Coronary artery (tissue), 2 donors: Measurements from ENCODE around the gene NAPA.

Experiments
- DNase-seq: peaks from one replicate; pipeline ENCODE4 v3.0.0-alpha.2; 2017; ENCODE audit warnings: low spot score
- H3K27ac ChIP-seq, 2 donors: fragments of 200-600 bp; sonication (generic); one replicate each; pipeline ENCODE4 v1.5.1; 2016 to 2019
- H3K4me3 ChIP-seq: fragments of 200-600 bp; sonication (generic); 2 replicates; pipeline ENCODE4 v1.5.1; 2016; ENCODE audit warnings: mild to moderate bottlenecking, moderate library complexity
- CTCF ChIP-seq: fragments of 200-600 bp; sonication (generic); IDR thresholded peaks from one replicate; pipeline ENCODE4 v1.5.1; 2019; ENCODE audit warnings: antibody characterized with exemption

NAPA gene

DNA sequence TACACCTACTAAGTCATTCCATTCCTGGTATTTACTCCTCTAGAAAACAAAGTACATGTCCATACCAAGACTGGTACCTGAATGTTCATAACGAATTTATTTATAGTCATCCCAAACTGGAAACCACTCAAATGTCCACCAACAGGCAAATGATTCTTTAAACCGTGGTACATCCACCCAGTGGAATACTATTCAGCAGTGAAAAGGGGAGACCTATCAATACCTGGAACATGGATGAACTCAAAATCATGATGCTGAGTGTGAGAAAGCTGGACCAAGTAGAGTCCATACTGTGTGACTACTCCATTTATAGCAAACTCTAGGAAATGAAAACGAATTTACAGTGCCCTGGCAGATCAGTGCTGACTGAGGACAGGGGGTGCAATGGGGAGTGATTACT lies 11.9 kb upstream of the NAPA start:
- no peak overlapping the region for H3K4me3 ChIP-seq
- no peak overlapping the region for H3K27ac ChIP-seq
- no peak for DNase-seq
- TF ChIP-seq CTCF = no peak

DNA sequence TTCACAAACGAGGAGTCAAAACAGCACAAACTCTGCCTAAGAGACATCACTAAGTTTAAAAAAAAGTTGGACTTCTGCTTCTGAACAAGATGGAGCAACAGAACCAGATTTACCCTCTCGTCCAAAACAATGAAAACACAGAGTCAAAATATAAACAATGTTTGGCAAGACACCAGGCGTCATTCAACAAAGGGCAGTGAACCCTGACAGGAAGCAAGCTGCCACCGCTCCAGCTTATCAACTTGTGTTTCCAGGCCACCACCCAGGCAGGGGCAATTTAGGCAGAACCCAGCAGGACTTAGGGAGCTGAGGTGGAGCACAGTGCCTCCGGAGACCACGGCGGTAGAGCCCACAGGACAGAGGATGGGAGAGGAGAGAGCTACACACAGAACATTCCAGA lies 8.6 kb upstream of the NAPA start:
- Histone ChIP-seq H3K4me3 (no peak overlapping the region), H3K27ac (no peak overlapping the region)
- DNase-seq = no peak
- no peak for TF ChIP-seq CTCF

DNA sequence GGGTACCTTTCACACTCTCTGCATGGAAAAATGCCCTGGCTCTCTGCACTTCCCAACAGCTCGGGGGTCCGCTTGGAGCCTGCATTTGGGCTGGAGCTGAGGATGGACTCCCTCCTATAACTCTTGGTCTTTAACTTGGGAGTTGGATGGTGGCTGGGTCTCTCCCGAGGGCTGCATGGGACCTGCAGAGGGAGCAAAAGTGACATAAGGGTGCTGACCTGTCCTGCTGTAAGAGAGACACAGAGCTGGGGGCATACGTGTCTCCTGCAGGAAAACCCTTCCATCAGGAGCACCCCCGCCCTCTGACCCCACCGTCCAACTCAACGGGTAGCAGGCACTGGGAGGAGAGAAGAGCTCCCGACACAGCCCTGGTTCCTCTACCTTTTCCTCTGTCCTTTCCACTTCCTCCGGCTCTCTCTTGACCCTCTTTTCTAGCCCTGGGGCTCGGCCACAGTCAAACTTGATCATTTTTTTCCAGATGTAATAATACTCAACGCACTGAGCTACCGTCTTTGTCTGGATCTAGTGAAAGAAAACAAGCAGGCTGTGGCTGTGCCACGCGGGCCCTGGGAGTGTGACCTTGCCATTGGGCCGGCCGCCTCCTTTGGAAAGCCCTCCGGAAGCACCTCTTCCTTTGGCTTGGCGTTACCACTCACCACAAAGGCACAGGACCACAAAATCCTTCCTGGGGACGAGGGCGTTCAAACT lies 6.8 kb upstream of the NAPA start:
- no peak for DNase-seq
- TF ChIP-seq CTCF = no peak
- Histone ChIP-seq H3K4me3 (no peak overlapping the region), H3K27ac (no peak overlapping the region)

- no peak for DNase-seq
- no peak for TF ChIP-seq CTCF
- no peak overlapping the region for H3K27ac ChIP-seq
- H3K4me3 ChIP-seq = no peak overlapping the region
These were observed 6.0 kb upstream of the NAPA start for GRCh38 chr19:47520839-47521238.

GRCh38 chr19:47520343-47520806 lies 5.5 kb upstream of the NAPA start:
- Histone ChIP-seq H3K4me3 (no peak overlapping the region), H3K27ac (no peak overlapping the region)
- no peak for TF ChIP-seq CTCF
- DNase-seq = no peak

- H3K4me3 ChIP-seq = no peak overlapping the region
- no peak for TF ChIP-seq CTCF
- H3K27ac ChIP-seq = no peak overlapping the region
- DNase-seq = no peak
These were observed 4.0 kb upstream of the NAPA start for GRCh38 chr19:47518854-47519253.

DNA sequence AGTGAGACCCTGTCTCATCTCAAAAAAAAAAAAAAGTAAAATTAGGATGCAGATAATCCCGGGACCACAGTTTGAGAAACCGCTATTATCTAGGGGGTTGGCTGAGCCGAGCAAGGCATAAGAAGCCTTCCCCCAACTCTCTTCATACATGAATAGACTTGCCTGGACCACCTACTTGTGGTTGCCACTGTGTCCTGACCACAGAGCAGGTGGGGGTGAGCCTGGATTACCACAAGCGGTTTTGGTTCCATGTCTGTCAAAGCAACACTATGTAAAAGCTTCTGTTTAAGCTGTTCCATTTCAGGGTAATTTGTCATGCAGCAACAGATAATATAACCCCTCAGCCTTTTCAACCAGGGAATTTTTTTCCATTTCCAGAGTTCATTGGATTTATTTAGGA lies 3.3 kb upstream of the NAPA start:
- no peak overlapping the region for H3K4me3 ChIP-seq

More for the DNA sequence above, 3.3 kb upstream of the NAPA start:
- no peak for TF ChIP-seq CTCF
- H3K27ac ChIP-seq = no peak overlapping the region
- DNase-seq = no peak
